ENCODE data around the gene PDSS2. TPM values are rescaled to one million over a fixed set of nuclear protein-coding genes. Genes with fewer than 3 reads are reported as not detected.

The PDSS2 gene
- total and polyA plus RNA-seq, 7 donors: 9.4 to 18.5 (median 11.1) TPM

- no peaks in the 10 kb centered on the region for H3K27me3 ChIP-seq
- DNase-seq: no peak
- no peak overlapping the region for H3K27ac ChIP-seq
- 51 to 76% methylated on average over 1 of the region's 1 CpG for WGBS, 2 donors
- TF ChIP-seq CTCF (IDR thresholded peaks at IDR 0.05) (no peak), POLR2AphosphoS5 (IDR thresholded peaks at IDR 0.05) (no peak), POLR2A (IDR thresholded peaks at IDR 0.05) (no peak), EP300 (IDR thresholded peaks at IDR 0.05) (no peak)
- no peaks in the 10 kb centered on the region for H3K4me1 ChIP-seq
- H3K36me3 ChIP-seq: peaks cover 0 to 4% (median 0%) of the 10 kb centered on the region in 4 donors
- peaks cover 0 to 4% (median 4%) of the 10 kb centered on the region in 4 donors for H3K9me3 ChIP-seq
- intact Hi-C loops (cut with DNase I): no loop called here
- no peak overlapping the region for H3K4me3 ChIP-seq
Measured at GRCh38 chr6:107402533-107402932, 56.8 kb downstream of the PDSS2 start.

- Histone ChIP-seq H3K4me3 (no peak overlapping the region), H3K4me1 (no peaks in the 10 kb centered on the region), H3K27me3 (no peaks in the 10 kb centered on the region), H3K36me3 (peaks cover 0 to 4% (median 0%) of the 10 kb centered on the region in 4 donors), H3K9me3 (peaks cover 0 to 4% (median 4%) of the 10 kb centered on the region in 4 donors), H3K27ac (no peak overlapping the region)
- WGBS, 2 donors: 98 to 99% methylated on average over 1 of the region's 1 CpG
- TF ChIP-seq POLR2AphosphoS5 (IDR thresholded peaks at IDR 0.05) (no peak), CTCF (IDR thresholded peaks at IDR 0.05) (no peak), EP300 (IDR thresholded peaks at IDR 0.05) (no peak), POLR2A (IDR thresholded peaks at IDR 0.05) (no peak)
- intact Hi-C loops (cut with DNase I): no loop called here
- no peak for DNase-seq
Measured at GRCh38 chr6:107401573-107401972, 57.8 kb downstream of the PDSS2 start.

- Histone ChIP-seq H3K4me3 (no peak overlapping the region), H3K4me1 (no peaks in the 10 kb centered on the region), H3K9me3 (peaks cover 0 to 4% (median 4%) of the 10 kb centered on the region in 4 donors), H3K36me3 (peaks cover 0 to 4% (median 0%) of the 10 kb centered on the region in 4 donors), H3K27ac (no peak overlapping the region), H3K27me3 (no peaks in the 10 kb centered on the region)
- WGBS, 2 donors: 74 to 92% methylated on average over 4 of the region's 4 CpGs
- TF ChIP-seq EP300 (IDR thresholded peaks at IDR 0.05): no peak
- TF ChIP-seq CTCF (IDR thresholded peaks at IDR 0.05): no peak
- TF ChIP-seq POLR2A (IDR thresholded peaks at IDR 0.05): no peak
- TF ChIP-seq POLR2AphosphoS5 (IDR thresholded peaks at IDR 0.05): no peak
- no peak for DNase-seq
- intact Hi-C loops (cut with DNase I): no loop called here
Measured at GRCh38 chr6:107400616-107401147, 58.7 kb downstream of the PDSS2 start.

GRCh38 chr6:107399935-107400334 is 59.4 kb downstream of the PDSS2 start:
- Histone ChIP-seq H3K27me3 (no peaks in the 10 kb centered on the region), H3K9me3 (peaks cover 0 to 4% (median 3%) of the 10 kb centered on the region in 4 donors), H3K4me3 (no peak overlapping the region), H3K36me3 (peaks cover 0 to 4% (median 0%) of the 10 kb centered on the region in 4 donors), H3K4me1 (no peaks in the 10 kb centered on the region), H3K27ac (no peak overlapping the region)
- intact Hi-C loops (cut with DNase I): no loop called here
- TF ChIP-seq EP300 (IDR thresholded peaks at IDR 0.05): no peak
- TF ChIP-seq CTCF (IDR thresholded peaks at IDR 0.05): no peak
- TF ChIP-seq POLR2A (IDR thresholded peaks at IDR 0.05): no peak
- no peak for TF ChIP-seq POLR2AphosphoS5 (IDR thresholded peaks at IDR 0.05)
- 95 to 96% methylated on average over 1 of the region's 1 CpG for WGBS, 2 donors
- DNase-seq: no peak

- H3K4me3 ChIP-seq: no peak overlapping the region
- peaks cover 0 to 2% (median 0%) of the 10 kb centered on the region in 4 donors for H3K9me3 ChIP-seq
- DNase-seq: no peak
- H3K36me3 ChIP-seq: peaks cover 0 to under 1% (median 0%) of the 10 kb centered on the region in 4 donors
- no peak overlapping the region for H3K27ac ChIP-seq
- intact Hi-C loops (cut with DNase I): no loop called here
- H3K27me3 ChIP-seq: no peaks in the 10 kb centered on the region
- no peaks in the 10 kb centered on the region for H3K4me1 ChIP-seq
- TF ChIP-seq CTCF (IDR thresholded peaks at IDR 0.05): no peak
- no peak for TF ChIP-seq POLR2AphosphoS5 (IDR thresholded peaks at IDR 0.05)
- no peak for TF ChIP-seq POLR2A (IDR thresholded peaks at IDR 0.05)
- no peak for TF ChIP-seq EP300 (IDR thresholded peaks at IDR 0.05)
Measured at GRCh38 chr6:107398001-107398400, 61.4 kb downstream of the PDSS2 start.
